ENCODE results near the gene ACACA. TPM values are rescaled to one million over a fixed set of nuclear protein-coding genes. Genes with fewer than 3 reads are reported as not detected.

The ACACA gene
- polyA plus RNA-seq, 1 experiment, result 26.9 TPM

- Histone ChIP-seq H3K27me3 (ENCODE audit: control insufficient read depth, insufficient read depth, low read length) (no peaks in the 10 kb centered on the region), H3K4me3 (ENCODE audit: low read depth, low read length) (no peak overlapping the region), H3K36me3 (ENCODE audit: control insufficient read depth, insufficient read depth, low read length) (no peaks in the 10 kb centered on the region)
- POLR2A ChIA-PET, result no interaction called here
- CTCF ChIA-PET, result interaction anchor here (1.6 kb wide), 1 partner anchor 577 kb away, joined by 4 read pairs; no protein-coding TSS in a partner anchor
- TF ChIP-seq CTCF (IDR thresholded peaks at IDR 0.05; ENCODE audit: insufficient read depth, low read depth, low read length), result no peak
- DNase-seq (ENCODE audit: low read depth), result no peak
Measured at GRCh38 chr17:37206299-37206698, 200.3 kb downstream of the ACACA start.

GRCh38 chr17:37200497-37200896 lies 206.1 kb downstream of the ACACA start:
- Histone ChIP-seq H3K36me3 (ENCODE audit: control insufficient read depth, insufficient read depth, low read length) (no peaks in the 10 kb centered on the region), H3K4me3 (ENCODE audit: low read depth, low read length) (no peak overlapping the region), H3K27me3 (ENCODE audit: control insufficient read depth, insufficient read depth, low read length) (no peaks in the 10 kb centered on the region)
- CTCF ChIA-PET, result interaction anchor here (0.7 kb wide), 1 partner anchor 36 kb away, joined by 3 read pairs; no protein-coding TSS in a partner anchor
- TF ChIP-seq CTCF (IDR thresholded peaks at IDR 0.05; ENCODE audit: insufficient read depth, low read depth, low read length), result no peak
- DNase-seq (ENCODE audit: low read depth), result no peak
- POLR2A ChIA-PET, result no interaction called here

- H3K36me3 ChIP-seq (ENCODE audit: control insufficient read depth, insufficient read depth, low read length), result no peaks in the 10 kb centered on the region
- no peak for DNase-seq (ENCODE audit: low read depth)
- no peak overlapping the region for H3K4me3 ChIP-seq (ENCODE audit: low read depth, low read length)
- CTCF ChIA-PET, result interaction anchor here (1.0 kb wide), 1 partner anchor 15 kb away, joined by 3 read pairs; no protein-coding TSS in a partner anchor
- no peak for TF ChIP-seq CTCF (IDR thresholded peaks at IDR 0.05; ENCODE audit: insufficient read depth, low read depth, low read length)
- H3K27me3 ChIP-seq (ENCODE audit: control insufficient read depth, insufficient read depth, low read length), result no peaks in the 10 kb centered on the region
- POLR2A ChIA-PET, result no interaction called here
Measured at GRCh38 chr17:37197336-37197735, 209.3 kb downstream of the ACACA start.

GRCh38 chr17:37194208-37194607 lies 212.4 kb downstream of the ACACA start:
- POLR2A ChIA-PET, result interaction anchor here (0.5 kb wide), 1 partner anchor 10 kb away, joined by 6 read pairs; no protein-coding TSS in a partner anchor
- TF ChIP-seq CTCF (IDR thresholded peaks at IDR 0.05; ENCODE audit: insufficient read depth, low read depth, low read length), result no peak
- Histone ChIP-seq H3K27me3 (ENCODE audit: control insufficient read depth, insufficient read depth, low read length) (no peaks in the 10 kb centered on the region), H3K36me3 (ENCODE audit: control insufficient read depth, insufficient read depth, low read length) (no peaks in the 10 kb centered on the region), H3K4me3 (ENCODE audit: low read depth, low read length) (no peak overlapping the region)
- CTCF ChIA-PET, result interaction anchor here (1.1 to 1.3 kb wide), 2 partner anchors 14 to 16 kb away, joined by 3 to 5 read pairs; no protein-coding TSS in a partner anchor
- no peak for DNase-seq (ENCODE audit: low read depth)

- CTCF ChIA-PET, result interaction anchor here (0.6 to 1.2 kb wide), 4 partner anchors 8 to 27 kb away, joined by 3 read pairs; no protein-coding TSS in a partner anchor
Measured at GRCh38 chr17:37191219-37191618, 215.4 kb downstream of the ACACA start.

More at GRCh38 chr17:37191219-37191618, 215.4 kb downstream of the ACACA start:
- DNase-seq (ENCODE audit: low read depth), result no peak
- no peak for TF ChIP-seq CTCF (IDR thresholded peaks at IDR 0.05; ENCODE audit: insufficient read depth, low read depth, low read length)
- Histone ChIP-seq H3K36me3 (ENCODE audit: control insufficient read depth, insufficient read depth, low read length) (peaks cover 1% of the 10 kb centered on the region; the same call in 1 of the 2 replicates), H3K4me3 (ENCODE audit: low read depth, low read length) (no peak overlapping the region), H3K27me3 (ENCODE audit: control insufficient read depth, insufficient read depth, low read length) (no peaks in the 10 kb centered on the region)
- POLR2A ChIA-PET, result no interaction called here

Measured in BJ (cell line).